Brain microvascular endothelial cell (primary cell): ENCODE data around the gene ZMYND10.

Experiments
- DNase-seq: peaks from one replicate; pipeline ENCODE4 v3.0.0-alpha.2; 2020
- H3K27ac ChIP-seq: fragments of 250-450 bp; sonication (Bioruptor Pico); 2 replicates; pipeline ENCODE4 v1.5.1; 2020; ENCODE audit warnings: mild to moderate bottlenecking, moderate library complexity
- H3K27me3 ChIP-seq: fragments of 250-450 bp; sonication (Bioruptor Pico); replicated peaks from 2 replicates; pipeline ENCODE4 v1.5.1; 2020; ENCODE audit warnings: mild to moderate bottlenecking
- H3K36me3 ChIP-seq: fragments of 250-450 bp; sonication (Bioruptor Pico); replicated peaks from 2 replicates; pipeline ENCODE4 v1.5.1; 2020; ENCODE audit warnings: mild to moderate bottlenecking
- H3K4me3 ChIP-seq: 2 replicates; pipeline ENCODE4 v1.5.1; 2011; ENCODE audit warnings: low read depth, mild to moderate bottlenecking, control low read depth, low read length, moderate library complexity
- in situ Hi-C: cut with HindIII; loops from 2 replicates; pipeline ENCODE4 v1.10.0; 2017; ENCODE audit warnings: low sequenced_read_pairs, low pct_ligation_motif_present
- TF ChIP-seq, protein P1 (sequence below): IDR thresholded peaks from 2 replicates; pipeline ENCODE4 v1.5.1; 2011; ENCODE audit warnings: low read depth, mild to moderate bottlenecking, moderate library complexity, low read length, control low read depth, inconsistent platforms; ENCODE audit errors: missing control alignments

ZMYND10 gene

GRCh38 chr3:50354850-50355249 is 9.3 kb upstream of the ZMYND10 start:
- Histone ChIP-seq H3K4me3 (no peak overlapping the region), H3K27me3 (no peaks in the 10 kb centered on the region), H3K27ac (no peak overlapping the region), H3K36me3 (peaks cover 26% of the 10 kb centered on the region)
- DNase-seq, result no peak
- TF ChIP-seq, protein P1, sequence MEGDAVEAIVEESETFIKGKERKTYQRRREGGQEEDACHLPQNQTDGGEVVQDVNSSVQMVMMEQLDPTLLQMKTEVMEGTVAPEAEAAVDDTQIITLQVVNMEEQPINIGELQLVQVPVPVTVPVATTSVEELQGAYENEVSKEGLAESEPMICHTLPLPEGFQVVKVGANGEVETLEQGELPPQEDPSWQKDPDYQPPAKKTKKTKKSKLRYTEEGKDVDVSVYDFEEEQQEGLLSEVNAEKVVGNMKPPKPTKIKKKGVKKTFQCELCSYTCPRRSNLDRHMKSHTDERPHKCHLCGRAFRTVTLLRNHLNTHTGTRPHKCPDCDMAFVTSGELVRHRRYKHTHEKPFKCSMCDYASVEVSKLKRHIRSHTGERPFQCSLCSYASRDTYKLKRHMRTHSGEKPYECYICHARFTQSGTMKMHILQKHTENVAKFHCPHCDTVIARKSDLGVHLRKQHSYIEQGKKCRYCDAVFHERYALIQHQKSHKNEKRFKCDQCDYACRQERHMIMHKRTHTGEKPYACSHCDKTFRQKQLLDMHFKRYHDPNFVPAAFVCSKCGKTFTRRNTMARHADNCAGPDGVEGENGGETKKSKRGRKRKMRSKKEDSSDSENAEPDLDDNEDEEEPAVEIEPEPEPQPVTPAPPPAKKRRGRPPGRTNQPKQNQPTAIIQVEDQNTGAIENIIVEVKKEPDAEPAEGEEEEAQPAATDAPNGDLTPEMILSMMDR, result no peak
- in situ Hi-C loops, result no loop called here

GRCh38 chr3:50354186-50354764 is 8.7 kb upstream of the ZMYND10 start:
- H3K4me3 ChIP-seq, result no peak overlapping the region
- no peaks in the 10 kb centered on the region for H3K27me3 ChIP-seq
- H3K36me3 ChIP-seq, result peaks cover 26% of the 10 kb centered on the region
- in situ Hi-C loops, result no loop called here
- H3K27ac ChIP-seq, result no peak overlapping the region
- TF ChIP-seq, protein P1, result no peak
- no peak for DNase-seq

DNA sequence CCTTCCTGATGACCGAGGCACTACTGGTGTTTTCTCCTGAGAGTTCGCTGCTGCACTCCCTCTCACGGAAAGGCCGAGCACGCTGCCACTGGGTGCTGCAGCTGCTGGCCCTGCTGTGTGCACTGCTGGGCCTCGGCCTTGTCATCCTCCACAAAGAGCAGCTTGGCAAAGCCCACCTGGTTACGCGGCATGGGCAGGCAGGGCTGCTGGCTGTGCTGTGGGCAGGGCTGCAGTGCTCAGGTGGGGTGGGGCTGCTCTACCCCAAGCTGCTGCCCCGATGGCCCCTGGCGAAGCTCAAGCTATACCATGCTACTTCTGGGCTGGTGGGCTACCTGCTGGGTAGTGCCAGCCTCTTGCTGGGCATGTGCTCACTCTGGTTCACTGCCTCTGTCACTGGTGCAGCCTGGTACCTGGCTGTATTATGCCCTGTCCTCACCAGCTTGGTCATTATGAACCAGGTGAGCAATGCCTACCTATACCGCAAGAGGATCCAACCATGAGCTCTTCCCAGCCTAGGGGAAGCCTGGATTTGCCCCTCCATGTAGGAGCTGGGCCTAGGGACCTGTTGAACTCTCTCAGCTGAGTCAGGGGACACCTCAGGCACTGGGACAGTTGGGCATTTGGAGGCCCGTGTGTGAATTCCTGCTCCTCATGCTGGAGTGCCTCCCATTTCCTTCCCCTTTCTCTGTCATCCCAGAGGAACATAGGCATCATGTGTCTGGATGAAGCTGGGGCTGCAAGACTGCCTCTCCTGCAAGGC is 7.9 kb upstream of the ZMYND10 start:
- DNase-seq, result no peak
- Histone ChIP-seq H3K27me3 (no peaks in the 10 kb centered on the region), H3K27ac (peak overlapping the region; percentile 15), H3K36me3 (peaks cover 26% of the 10 kb centered on the region), H3K4me3 (no peak overlapping the region)
- in situ Hi-C loops, result no loop called here
- TF ChIP-seq, protein P1, result no peak

GRCh38 chr3:50352781-50353180 is 7.2 kb upstream of the ZMYND10 start:
- TF ChIP-seq, protein P1, result peak; percentile 58
- peak overlapping the region; percentile 15 for H3K27ac ChIP-seq
- H3K36me3 ChIP-seq, result peaks cover 26% of the 10 kb centered on the region
- in situ Hi-C loops, result no loop called here
- DNase-seq, result no peak
- no peaks in the 10 kb centered on the region for H3K27me3 ChIP-seq
- H3K4me3 ChIP-seq, result no peak overlapping the region

DNA sequence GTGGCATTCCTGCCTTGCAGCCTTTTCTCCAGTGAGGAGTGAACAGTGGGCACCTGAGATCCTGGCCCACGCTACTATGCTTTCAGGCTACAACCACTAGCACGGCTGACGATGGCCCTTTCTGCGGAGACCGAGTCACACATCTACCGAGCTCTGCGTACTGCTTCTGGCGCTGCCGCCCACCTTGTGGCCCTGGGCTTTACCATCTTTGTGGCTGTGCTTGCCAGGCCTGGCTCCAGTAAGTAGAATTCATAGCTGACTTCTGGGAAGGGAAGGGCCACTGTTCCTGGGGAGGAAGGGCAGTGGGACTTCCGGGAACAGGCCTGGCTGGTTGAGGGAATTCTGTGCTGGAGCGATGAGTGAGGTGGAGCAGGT is 5.8 kb upstream of the ZMYND10 start:
- H3K27ac ChIP-seq, result no peak overlapping the region
- no peak for DNase-seq
- peaks cover 29% of the 10 kb centered on the region for H3K36me3 ChIP-seq
- TF ChIP-seq, protein P1, result no peak
- in situ Hi-C loops, result no loop called here
- H3K27me3 ChIP-seq, result no peaks in the 10 kb centered on the region
- H3K4me3 ChIP-seq, result peak overlapping the region; percentile 96
